Omental fat pad (tissue), 4 donors: Measurements from ENCODE around the gene MEA1. TPM values are rescaled to one million over a fixed set of nuclear protein-coding genes. Genes with fewer than 3 reads are reported as not detected.

Experiments
- ATAC-seq: fragments of 150-250 bp; one replicate; pipeline ENCODE4 v1.9.1; 2016; ENCODE audit warnings: mild to moderate bottlenecking, moderate library complexity; ENCODE audit not compliant: low FRiP score
- DNase-seq: peaks from one replicate; pipeline ENCODE4 v3.0.0-alpha.2; 2019; ENCODE audit warnings: low spot score
- total RNA-seq, 4 donors: library from RNA; depleted of rRNA; stranded (reverse); fragments of >200 nt; gene quantifications; one replicate each; pipeline ENCODE4 v1.1.0, GENCODE V29; 2016
- TF ChIP-seq, protein P1 (sequence below), 3 donors: fragments of 450-650 bp; IDR thresholded peaks; one replicate each; pipeline ENCODE4 v1.5.1; 2016 to 2017; ENCODE audit warnings: antibody characterized with exemption in 3 of 3, mild to moderate bottlenecking in 3 of 3, moderate library complexity in 2 of 3

The MEA1 gene
- total RNA-seq, 4 donors from 2014 or later, result 39.6 to 67.8 (median 45.5) TPM

- ATAC-seq (no peak), DNase-seq (no peak)
- TF ChIP-seq, protein P1, sequence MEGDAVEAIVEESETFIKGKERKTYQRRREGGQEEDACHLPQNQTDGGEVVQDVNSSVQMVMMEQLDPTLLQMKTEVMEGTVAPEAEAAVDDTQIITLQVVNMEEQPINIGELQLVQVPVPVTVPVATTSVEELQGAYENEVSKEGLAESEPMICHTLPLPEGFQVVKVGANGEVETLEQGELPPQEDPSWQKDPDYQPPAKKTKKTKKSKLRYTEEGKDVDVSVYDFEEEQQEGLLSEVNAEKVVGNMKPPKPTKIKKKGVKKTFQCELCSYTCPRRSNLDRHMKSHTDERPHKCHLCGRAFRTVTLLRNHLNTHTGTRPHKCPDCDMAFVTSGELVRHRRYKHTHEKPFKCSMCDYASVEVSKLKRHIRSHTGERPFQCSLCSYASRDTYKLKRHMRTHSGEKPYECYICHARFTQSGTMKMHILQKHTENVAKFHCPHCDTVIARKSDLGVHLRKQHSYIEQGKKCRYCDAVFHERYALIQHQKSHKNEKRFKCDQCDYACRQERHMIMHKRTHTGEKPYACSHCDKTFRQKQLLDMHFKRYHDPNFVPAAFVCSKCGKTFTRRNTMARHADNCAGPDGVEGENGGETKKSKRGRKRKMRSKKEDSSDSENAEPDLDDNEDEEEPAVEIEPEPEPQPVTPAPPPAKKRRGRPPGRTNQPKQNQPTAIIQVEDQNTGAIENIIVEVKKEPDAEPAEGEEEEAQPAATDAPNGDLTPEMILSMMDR (IDR thresholded peaks at IDR 0.05), result no peak
Observed at GRCh38 chr6:42971746-42972327, 41.9 kb downstream of the MEA1 start.

GRCh38 chr6:42970871-42971612 lies 42.7 kb downstream of the MEA1 start:
- DNase-seq (no peak), ATAC-seq (peak; percentile 41)
- TF ChIP-seq, protein P1 (IDR thresholded peaks at IDR 0.05), result no peak

DNA sequence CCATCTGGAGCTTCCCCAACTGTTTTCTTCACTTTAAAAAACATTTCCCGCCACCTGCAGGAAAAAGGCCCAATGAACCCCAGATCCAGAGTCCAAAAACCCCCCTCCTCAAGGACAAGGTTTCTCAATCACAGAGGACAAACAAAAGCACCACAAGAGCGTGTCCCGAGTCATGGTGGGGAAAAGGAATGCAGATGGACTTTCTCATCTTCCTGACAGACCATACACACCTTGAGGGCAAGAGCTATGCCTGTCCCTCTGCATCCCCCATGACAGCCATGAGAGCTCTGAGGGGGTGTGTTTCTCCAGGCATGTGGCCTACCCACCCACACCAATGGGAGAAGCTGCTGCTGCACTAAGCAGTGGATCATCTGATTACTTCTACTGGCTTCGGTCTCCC lies 43.8 kb downstream of the MEA1 start:
- TF ChIP-seq, protein P1 (IDR thresholded peaks at IDR 0.05), result no peak
- DNase-seq, result no peak
- ATAC-seq, result no peak

GRCh38 chr6:42969431-42969830 lies 44.3 kb downstream of the MEA1 start:
- DNase-seq, result no peak
- TF ChIP-seq, protein P1 (IDR thresholded peaks at IDR 0.05), result no peak
- no peak for ATAC-seq

GRCh38 chr6:42968783-42969182 lies 45.0 kb downstream of the MEA1 start:
- TF ChIP-seq, protein P1 (IDR thresholded peaks at IDR 0.05), result no peak
- DNase-seq (no peak), ATAC-seq (no peak)

DNA sequence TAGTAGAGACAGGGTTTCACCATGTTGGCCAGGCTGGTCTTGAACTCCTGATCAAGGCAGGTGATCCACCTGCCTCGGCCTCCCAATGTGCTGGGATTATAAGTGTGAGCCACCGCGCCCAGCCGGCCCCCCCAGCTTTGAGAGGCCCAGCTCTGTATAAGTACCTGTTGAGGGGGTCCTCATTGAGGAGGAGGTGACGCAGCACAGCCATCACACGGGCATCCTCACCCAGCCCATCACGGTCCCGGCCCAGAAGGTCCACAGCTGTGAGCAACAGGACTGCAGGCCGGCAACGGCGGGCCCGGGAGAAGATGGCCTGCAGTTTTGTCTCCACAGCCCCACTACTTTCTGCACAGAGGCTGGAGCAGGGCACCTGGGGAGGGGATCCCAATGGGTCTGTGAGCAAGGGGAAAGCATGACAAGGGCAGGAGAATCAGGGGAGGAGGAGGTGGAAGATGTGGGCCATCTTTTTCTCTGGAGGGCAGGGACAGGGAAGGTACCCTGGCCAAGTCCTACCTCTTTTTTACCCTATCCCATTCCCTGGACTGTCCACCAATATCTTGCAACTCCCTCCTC lies 45.5 kb downstream of the MEA1 start:
- TF ChIP-seq, protein P1 (IDR thresholded peaks at IDR 0.05), result no peak
- ATAC-seq (no peak), DNase-seq (no peak)
